Brain microvascular endothelial cell (primary cell): ENCODE measurements around the gene BLVRB.

Source experiments
- DNase-seq: peaks from one replicate; pipeline ENCODE4 v3.0.0-alpha.2; 2020
- H3K27ac ChIP-seq: fragments of 250-450 bp; sonication (Bioruptor Pico); 2 replicates; pipeline ENCODE4 v1.5.1; 2020; ENCODE audit warnings: mild to moderate bottlenecking, moderate library complexity
- H3K27me3 ChIP-seq: fragments of 250-450 bp; sonication (Bioruptor Pico); replicated peaks from 2 replicates; pipeline ENCODE4 v1.5.1; 2020; ENCODE audit warnings: mild to moderate bottlenecking
- H3K36me3 ChIP-seq: fragments of 250-450 bp; sonication (Bioruptor Pico); replicated peaks from 2 replicates; pipeline ENCODE4 v1.5.1; 2020; ENCODE audit warnings: mild to moderate bottlenecking
- H3K4me3 ChIP-seq: 2 replicates; pipeline ENCODE4 v1.5.1; 2011; ENCODE audit warnings: low read depth, mild to moderate bottlenecking, control low read depth, low read length, moderate library complexity
- CTCF ChIP-seq: IDR thresholded peaks from 2 replicates; pipeline ENCODE4 v1.5.1; 2011; ENCODE audit warnings: low read depth, mild to moderate bottlenecking, moderate library complexity, low read length, control low read depth, inconsistent platforms; ENCODE audit errors: missing control alignments
- in situ Hi-C: cut with HindIII; loops from 2 replicates; pipeline ENCODE4 v1.10.0; 2017; ENCODE audit warnings: low sequenced_read_pairs, low pct_ligation_motif_present

BLVRB gene

GRCh38 chr19:40444000-40444824, 21.3 kb downstream of the BLVRB start, which contains the start of gene SERTAD3:
Gene SERTAD3, minus strand, starts transcription at chr19:40444335. Its CDS starts 2,255 bp downstream, at chr19:40442080.
- in situ Hi-C loops: no loop called here

GRCh38 chr19:40443131-40443999, 22.2 kb downstream of the BLVRB start:
- in situ Hi-C loops: no loop called here
- peak; percentile 100 for DNase-seq
- Histone ChIP-seq H3K27ac (peak overlapping the region; percentile 85), H3K27me3 (no peaks in the 10 kb centered on the region), H3K36me3 (peaks cover 24% of the 10 kb centered on the region), H3K4me3 (peak overlapping the region; percentile 98)
- no peak for TF ChIP-seq CTCF

More at GRCh38 chr19:40444000-40444824, 21.3 kb downstream of the BLVRB start, which contains the start of gene SERTAD3:
- no peak for TF ChIP-seq CTCF
- H3K27ac ChIP-seq: peak within 1 kb of the TSS; percentile 85
- no peaks in the 10 kb centered on the region for H3K27me3 ChIP-seq
- H3K4me3 ChIP-seq: peak within 1 kb of the TSS; percentile 98
- H3K36me3 ChIP-seq: peaks cover 24% of the 10 kb centered on the region
- peak; percentile 91 for DNase-seq

GRCh38 chr19:40442328-40443130, 23.0 kb downstream of the BLVRB start:
- H3K27me3 ChIP-seq: no peaks in the 10 kb centered on the region
- in situ Hi-C loops: no loop called here
- no peak for TF ChIP-seq CTCF
- H3K36me3 ChIP-seq: peaks cover 24% of the 10 kb centered on the region
- DNase-seq: no peak
- H3K4me3 ChIP-seq: peak overlapping the region; percentile 57
- H3K27ac ChIP-seq: peak overlapping the region; percentile 68

GRCh38 chr19:40441719-40442253, 23.8 kb downstream of the BLVRB start:
- Histone ChIP-seq H3K36me3 (peaks cover 24% of the 10 kb centered on the region), H3K27me3 (no peaks in the 10 kb centered on the region), H3K4me3 (no peak overlapping the region), H3K27ac (no peak overlapping the region)
- no peak for DNase-seq
- in situ Hi-C loops: no loop called here
- no peak for TF ChIP-seq CTCF

GRCh38 chr19:40438284-40438683, 27.3 kb downstream of the BLVRB start:
- no peak for DNase-seq
- no peak for TF ChIP-seq CTCF
- Histone ChIP-seq H3K27me3 (no peaks in the 10 kb centered on the region), H3K4me3 (no peak overlapping the region), H3K36me3 (peaks cover 20% of the 10 kb centered on the region), H3K27ac (no peak overlapping the region)
- in situ Hi-C loops: no loop called here
